ENCODE measurements around the gene KMO.

- no peak for TF ChIP-seq MAX (IDR thresholded peaks at IDR 0.05; ENCODE audit: insufficient read depth, insufficient read length)
- TF ChIP-seq JUN (IDR thresholded peaks at IDR 0.05; ENCODE audit: borderline replicate concordance, insufficient read depth, insufficient read length, low read depth) = no peak
- no peak for TF ChIP-seq EZH2 (IDR thresholded peaks at IDR 0.05; ENCODE audit: borderline replicate concordance, low read depth, low read length, severe bottlenecking)
- no peak for TF ChIP-seq CTCF (IDR thresholded peaks at IDR 0.05; ENCODE audit: extremely low read depth in 1 of 2, insufficient read depth in 1 of 2, low read depth in 1 of 2, low read length in 2 of 2)
These were observed 37.7 kb downstream of the KMO start for GRCh38 chr1:241569848-241570247.

Measured in endothelial cell of umbilical vein (primary cell).